Bone marrow (tissue), 2 donors: ENCODE measurements around the gene MLC1.

Experiments
- DNase-seq, 2 donors: peaks; one replicate each; lab custom pipeline; 2025; lab: John Stamatoyannopoulos, UW

Gene MLC1

DNA sequence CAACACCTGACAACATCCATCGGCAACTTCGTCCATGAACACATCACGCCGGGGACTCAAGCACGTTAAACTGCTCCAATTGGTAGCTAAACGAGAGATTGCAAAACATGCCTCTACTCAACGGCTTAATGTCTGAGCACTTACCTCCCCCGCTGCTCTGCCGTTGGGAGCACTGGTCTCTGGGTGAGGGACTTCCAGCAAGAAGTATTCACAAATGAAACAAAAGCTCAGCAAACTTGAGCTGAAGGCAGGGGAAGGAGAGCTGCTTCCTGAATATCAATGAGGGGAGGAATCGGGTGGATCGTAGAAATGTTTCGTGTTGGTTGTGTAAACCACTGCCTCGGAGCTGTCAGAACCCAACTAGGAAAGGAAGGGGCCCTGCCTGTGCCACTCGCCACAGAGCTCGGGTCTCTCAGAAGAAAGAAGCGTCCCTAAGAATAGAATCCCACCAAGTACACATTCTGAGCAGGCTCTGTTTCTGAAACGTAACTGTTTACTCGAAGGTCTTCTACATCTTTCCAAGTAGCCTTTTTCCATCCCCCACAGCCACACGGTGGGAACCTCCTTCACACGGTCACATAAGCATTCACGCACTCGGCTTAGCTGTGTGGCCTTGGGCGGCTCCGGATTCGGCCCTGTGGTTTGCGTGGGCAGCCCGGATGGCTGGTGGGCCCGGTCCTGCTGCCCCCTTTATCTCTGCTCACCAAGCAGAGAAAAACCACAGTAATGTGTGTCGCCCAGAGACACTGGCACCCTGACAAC lies at the start of gene MLC1:
Gene MLC1 (minus strand): TSS at position 216 of the 762 bp plus-strand sequence. CDS start 524 bp downstream, outside the sequence.
- peak in 1 of 2 donors; percentile 51 for DNase-seq

DNA sequence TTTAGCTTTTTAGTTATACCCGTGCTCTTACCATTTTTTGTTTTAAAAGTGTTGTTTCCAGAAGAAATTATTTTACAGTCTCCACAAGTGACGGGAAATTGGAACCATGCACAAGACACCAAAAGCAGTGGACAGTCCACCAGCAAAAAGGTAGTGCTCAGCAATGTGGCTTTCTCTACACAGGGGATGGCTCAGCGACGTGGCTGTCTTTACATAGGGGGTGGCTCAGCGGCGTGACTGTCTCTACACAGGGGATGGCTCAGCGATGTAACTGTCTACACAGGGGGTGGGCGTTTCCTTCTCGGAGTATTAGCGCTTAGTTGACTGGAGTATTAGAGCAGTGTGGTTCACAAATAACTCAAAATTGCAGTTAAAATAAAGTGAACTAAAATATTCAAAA lies 49.3 kb upstream of the MLC1 start:
- DNase-seq, result no peak

DNA sequence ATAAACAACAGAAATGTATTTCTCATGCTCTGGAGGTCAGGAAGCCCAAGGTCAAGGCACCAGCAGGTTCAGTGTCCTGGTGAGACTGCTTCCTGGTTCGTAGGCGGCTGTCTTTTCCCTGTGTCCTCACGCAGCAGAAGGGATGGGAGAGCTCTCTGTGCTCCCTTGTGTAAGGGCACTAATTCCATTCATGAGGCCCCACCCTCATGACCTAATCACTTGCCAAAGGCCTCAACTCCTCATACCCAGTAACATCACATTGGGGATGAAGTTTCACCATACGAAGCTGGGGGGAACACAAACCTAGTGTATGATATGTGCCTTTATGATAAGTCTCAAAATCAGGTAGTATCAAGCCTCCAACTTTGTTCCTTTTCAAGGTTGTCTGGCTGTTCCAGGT lies 46.7 kb upstream of the MLC1 start:
- no peak for DNase-seq

DNA sequence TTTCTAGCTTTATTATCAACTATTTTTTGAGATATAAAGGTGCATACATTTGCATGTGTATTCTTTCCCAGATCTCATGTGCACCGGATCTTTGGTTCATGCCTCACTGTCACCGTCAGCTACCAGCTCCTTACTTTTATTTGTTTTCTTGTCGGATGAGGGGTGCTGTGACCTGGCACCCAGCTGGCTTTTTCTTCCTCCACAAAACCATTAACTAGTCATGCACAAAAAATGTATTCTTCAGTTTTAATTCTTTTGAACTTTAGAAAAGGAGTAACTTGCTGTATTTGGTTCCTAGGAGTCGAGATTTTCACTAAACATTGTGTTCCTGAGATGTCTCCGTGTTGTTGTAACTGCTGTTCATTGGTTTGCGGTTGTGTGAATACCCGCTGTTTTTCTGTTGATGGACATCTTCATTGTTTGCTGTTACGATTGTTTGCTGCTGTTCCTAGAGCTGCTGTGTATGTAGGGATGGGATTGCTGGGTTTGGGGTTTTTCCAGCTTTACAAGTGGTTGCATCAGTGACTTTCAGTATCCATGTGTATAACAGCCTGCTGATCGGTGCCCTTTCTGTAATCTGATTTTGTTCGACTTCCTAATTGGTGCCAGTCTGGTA lies 44.0 kb upstream of the MLC1 start:
- no peak for DNase-seq

DNA sequence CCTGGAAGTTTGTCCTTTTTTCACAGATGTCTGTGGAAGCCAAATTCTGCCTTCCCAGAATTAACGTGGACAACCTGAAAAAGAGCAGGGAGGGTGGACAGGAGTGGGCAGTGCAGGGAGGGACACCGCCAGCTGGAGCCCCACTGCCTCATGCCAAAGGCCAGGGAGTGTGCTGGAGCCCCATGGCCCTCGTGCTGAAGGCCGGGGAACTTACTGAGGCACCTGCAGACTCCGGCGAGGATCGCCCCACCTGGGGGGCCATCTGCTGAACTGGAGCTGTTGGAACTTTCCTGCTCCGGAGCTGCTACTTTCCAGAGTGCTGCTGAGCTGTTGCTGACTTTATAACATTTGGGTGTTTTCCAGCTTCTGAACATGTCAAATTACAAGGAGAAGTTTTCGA lies 39.8 kb upstream of the MLC1 start:
- no peak for DNase-seq

DNA sequence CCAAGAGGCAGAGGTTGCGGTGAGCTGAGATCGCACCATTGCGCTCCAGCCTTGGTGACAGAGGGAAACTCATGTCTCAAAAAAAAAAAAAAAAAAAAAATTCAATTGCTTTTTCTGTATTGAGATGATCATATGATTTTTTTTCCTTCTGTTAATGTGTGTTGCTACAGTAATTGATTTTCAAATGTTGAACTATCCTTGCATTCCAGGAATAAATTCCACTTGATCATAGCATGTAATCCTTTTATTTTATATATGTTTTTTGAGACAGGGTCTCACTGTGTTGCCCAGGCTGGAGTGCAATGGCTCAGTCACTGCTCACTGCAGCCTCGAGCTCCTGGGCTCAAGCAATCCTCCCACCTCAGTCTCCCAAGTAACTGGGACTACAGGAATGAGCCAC lies 37.9 kb upstream of the MLC1 start:
- no peak for DNase-seq

DNA sequence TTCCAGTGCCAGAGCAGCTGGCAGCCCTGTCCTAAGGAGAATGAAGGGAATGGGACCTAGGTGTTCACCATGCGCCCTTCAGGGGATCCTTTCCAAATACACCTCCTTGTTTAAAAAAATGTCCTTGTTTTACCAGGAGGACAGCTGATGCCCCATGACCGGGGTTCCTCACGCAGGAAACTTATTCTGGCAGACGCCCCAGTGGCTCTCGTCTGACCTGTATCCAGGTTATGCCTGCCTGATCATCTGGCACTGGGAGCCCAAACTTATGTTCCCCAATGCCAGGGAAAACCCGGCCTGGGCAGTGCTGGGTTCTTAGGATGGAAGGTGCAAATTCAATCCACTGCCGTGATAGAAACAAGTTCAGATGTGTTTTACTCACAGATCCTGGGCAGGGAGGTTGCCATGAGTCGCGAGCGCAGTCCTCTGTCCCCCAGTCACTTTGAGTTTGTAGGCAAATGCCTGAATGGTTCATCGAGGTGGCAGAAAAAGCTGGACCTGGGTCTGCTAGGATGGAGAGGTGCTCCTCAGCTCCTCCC lies 36.0 kb upstream of the MLC1 start:
- no peak for DNase-seq

DNA sequence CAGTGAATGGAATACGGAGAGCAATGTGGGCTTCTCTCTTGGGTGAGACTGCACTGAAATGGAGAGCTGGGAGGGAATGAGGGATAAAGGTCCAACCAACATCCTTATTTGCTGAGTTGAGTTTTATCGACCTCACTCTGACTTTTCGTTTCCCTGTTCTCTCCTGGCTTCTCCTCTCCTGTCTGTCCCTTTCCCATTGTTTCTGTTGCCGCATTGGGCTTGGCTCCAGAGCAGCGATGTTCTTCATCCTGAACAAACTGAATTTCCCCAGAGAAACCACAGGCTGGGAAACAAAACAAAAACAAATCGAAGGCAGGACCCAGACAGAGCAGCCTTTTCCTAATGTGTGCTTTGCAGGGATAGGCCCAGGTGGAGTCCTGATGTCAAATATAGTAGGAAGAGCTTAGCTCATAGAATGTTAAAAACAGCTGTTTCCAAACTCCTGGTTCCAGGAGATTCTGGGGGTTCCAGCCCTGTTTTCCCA lies 34.6 kb upstream of the MLC1 start:
- no peak for DNase-seq

DNA sequence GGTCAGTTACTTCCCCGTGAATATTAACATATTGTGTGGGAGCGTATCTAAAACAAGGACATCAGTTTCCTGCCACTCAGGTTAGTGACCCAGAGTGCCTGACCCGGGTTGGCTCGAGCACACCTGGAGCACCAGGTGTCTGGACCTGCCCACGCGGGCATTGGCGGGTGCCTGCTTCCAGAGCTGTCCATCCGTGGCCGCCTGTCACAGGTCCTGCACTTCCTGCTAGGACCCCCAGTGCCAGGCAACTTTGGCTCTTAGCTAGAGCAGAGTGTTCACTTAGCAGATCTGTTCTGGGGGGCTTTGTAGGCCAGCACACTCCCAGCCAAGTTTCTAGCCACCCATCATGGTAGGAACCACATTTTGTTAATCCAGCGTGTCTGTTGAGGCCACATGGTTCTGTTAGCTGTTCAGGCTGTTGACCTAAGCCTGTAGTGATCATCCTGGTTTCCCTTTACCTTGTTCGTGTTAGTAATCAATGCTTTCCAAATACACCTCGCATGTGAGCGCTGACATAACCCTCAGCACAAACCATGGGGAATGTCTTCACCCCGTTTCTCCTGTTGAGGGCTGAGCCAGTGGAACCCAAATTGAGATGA lies 34.0 kb upstream of the MLC1 start:
- DNase-seq, result no peak

DNA sequence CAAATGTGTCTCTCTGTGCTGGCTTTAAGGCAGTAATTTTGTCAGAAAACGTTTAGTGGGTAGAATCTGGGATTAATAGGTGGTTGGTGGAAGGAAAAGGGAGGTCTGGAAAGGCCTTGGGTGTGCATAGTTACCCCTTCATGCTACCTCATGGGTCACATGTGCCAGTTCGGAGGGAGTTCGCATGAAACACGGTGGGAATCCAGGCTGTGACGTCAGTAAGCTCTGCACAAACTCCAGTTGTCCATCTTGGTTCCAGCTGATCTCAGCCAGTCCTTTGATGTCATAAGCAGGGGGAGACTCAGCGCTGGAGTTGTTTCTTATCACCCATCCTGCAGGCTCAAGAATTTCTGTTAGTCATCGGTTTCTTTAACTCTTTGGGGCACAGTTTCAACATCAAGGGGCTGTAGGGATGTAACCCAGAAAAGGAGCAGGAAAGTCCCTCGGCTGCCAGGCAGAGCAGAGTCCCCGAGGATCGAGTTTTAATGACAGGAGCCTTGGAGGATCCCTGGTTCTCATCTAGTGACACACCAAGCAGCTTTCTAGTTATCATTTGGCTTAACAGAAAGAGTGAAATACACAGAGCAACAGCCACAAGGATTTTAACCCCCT lies 33.4 kb upstream of the MLC1 start:
- DNase-seq, result peak in 1 of 2 donors; percentile 10

DNA sequence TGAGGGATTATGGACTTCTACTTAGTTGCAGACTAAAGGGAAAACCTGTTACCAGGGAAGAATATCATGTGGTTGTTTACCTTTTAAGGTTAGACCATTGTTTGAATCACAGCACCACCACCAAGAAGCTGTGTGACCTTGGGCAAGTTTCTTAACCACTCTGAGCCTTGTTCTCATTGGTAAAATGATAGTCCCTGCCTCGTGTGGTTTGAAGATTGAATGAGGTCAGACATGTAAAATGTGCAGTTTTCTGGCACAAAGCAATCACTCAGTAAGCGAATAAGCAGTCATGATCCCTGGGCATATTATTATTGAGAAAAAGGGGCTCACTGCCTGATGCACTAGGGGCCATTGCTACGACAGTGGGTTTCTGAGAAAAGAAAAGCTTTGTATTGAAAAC lies 32.9 kb upstream of the MLC1 start:
- DNase-seq, result no peak

DNA sequence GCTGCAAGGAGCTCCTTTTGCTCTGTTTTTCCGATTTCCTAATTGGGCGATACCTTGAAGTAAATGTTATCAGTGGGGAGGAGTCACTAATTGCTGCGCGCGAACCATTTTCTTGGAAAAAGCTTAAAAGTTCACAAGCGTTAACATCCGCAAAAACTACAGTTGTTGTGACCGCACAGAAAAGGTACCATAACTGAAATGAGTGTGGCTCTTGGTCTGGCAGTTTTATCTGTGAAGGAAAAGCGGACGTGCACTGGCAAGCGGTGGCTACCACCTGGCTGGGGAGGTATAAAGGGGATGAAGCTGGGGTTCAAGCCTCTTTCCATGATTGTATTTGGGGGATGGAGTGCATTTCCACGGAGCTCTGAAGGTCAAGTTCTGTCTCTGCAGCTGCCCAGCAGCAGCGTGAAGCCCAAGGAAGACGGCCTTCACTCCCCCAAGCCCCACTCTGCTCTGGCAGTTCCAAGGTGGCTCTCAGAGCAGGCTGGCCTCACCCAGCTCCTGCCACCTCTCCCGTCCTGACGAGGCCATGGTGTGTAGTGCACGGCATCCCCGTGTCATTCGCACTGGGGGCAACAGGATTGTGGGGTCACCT lies 32.0 kb upstream of the MLC1 start:
- no peak for DNase-seq

DNA sequence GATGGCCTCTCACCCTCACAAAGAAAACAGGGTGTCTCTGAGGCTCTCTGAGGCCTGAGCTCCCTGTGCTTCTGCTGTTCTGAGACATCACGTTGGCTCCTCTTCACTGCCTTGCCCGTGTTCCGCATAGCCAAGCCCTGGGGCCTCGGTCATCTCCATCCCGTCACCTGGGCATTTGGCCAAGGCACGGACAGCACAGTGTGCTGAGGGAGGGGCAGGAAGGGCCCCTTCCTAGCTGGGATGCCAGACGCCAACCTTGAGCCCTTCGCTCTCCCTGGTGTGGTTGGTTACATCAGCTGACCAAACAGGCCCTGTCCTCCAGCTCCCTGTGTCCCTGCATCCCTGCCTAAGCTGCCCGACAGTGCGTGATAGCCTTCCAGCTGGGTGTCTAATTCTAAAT lies 30.5 kb upstream of the MLC1 start:
- DNase-seq, result no peak

DNA sequence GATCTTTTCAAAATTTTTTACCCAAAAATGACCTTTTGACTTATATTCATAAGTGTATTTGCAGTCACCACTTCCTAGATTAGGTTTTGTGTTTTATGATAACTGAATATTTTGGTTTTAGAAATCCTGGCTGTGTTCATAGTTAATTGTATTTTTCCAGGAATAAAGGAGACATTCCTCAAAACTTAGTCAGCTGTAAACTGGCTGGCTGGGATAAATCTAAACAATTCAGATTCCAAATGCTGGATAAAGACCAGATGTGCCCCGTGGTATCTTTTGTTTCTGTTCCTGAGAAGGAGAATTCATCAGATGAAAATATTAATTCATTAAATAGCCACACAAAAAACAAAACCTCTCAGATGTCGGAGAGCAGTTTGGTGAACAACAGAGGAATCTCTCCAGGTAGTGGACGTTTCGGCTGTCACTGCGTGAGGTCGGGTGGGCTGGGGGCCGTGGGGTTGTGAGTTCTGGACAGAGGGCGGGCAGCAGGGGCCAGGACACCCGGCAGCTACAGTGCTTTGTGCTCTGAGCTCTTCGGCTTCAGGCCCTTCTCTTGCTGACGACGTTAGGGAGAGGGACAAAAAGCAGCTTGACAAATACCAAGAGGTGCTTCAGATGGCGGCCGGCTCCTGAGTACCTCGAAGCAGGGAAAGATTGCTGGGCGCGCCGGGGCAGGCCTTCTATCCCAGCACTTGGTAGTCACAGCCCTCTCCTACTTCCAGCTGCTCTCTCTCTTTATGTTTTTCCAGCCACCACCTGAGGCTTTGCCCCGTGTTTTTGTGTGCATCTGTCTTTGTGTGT lies 29.2 kb upstream of the MLC1 start:
- no peak for DNase-seq

DNA sequence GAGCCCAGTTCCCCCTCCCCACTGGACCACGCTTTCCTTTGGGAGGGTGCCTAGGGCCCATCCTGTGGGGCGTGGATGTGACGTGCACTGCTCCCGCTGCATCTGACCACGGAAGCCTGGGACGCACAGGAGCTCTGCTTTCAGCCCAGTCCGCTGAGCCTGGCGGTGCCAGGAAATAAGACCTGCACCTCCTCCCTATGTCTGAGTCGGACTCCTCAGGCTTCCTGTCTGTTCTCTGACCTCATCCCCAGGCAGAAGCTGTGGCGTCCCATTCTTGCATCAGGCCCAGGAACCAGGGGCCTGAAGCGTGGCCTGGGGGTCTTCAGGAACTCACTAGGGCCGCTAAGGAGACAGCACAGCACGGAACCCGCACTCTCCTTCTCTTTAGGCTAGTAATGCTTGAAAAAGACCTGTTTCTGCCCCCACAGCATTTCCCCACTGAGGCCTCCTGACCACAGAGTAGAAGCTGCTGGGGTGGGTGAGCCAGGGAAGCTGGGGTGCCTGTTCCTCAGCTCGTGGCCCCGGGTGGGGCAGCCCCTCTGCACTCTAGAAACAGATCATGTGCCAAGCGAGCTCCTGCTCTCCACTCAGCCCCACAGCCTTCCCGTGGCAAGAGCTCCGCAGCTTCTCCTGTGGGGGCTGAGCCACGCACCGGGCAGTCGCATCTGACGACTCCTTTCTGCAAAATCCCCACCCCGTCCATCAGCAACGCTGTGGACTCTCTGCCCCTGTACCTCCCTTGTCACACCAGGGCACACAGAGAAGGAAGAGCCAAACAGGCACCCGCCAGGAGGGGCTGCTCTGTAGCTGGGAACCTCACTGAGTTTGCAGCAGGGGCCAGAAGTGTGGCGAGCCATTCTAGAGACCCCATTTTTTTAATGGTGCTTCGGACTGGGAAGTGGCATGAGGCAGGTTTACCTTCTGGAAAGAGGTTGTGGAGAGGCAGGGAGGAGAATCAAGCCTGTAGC lies 27.2 kb upstream of the MLC1 start:
- DNase-seq, result peak; percentile 17 to 82

DNA sequence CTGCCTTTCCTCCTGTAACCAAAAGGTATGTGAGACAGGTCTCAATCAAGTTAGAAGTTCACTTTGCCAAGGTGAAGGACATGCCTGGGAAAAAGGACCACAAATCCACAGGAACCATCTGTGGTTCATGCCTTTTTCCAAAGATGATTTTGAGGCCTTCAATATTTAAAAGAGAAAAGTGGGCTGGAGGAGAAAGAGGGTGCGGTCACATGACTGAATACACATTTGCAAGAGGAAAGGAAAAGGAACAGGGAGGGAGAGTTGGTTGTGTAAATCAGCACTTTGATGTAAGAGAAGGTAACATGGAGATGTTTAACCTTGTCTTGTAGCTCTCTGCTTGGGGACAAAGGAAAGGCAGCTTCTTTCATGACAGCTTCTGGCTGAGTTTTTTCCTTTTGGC lies 25.8 kb upstream of the MLC1 start:
- no peak for DNase-seq

DNA sequence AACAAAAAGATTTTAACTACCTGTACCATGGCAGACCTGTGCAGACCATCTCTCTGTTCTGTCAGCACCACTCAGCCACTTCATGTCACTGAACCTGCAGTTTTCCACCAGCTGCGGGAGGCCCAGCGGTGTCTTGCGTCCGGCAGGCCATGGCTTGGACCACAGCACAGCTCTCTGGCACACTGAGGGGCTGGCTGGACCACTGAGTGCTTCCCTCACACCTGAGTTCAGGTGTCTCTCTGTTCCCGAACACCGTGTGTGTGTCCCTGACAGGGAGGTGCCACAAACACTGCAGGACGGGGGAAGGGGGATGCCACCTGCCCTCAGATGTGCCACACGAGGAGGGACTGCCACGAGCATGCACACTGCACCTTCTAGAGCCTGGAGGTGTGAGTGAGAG lies 22.3 kb upstream of the MLC1 start:
- no peak for DNase-seq

DNA sequence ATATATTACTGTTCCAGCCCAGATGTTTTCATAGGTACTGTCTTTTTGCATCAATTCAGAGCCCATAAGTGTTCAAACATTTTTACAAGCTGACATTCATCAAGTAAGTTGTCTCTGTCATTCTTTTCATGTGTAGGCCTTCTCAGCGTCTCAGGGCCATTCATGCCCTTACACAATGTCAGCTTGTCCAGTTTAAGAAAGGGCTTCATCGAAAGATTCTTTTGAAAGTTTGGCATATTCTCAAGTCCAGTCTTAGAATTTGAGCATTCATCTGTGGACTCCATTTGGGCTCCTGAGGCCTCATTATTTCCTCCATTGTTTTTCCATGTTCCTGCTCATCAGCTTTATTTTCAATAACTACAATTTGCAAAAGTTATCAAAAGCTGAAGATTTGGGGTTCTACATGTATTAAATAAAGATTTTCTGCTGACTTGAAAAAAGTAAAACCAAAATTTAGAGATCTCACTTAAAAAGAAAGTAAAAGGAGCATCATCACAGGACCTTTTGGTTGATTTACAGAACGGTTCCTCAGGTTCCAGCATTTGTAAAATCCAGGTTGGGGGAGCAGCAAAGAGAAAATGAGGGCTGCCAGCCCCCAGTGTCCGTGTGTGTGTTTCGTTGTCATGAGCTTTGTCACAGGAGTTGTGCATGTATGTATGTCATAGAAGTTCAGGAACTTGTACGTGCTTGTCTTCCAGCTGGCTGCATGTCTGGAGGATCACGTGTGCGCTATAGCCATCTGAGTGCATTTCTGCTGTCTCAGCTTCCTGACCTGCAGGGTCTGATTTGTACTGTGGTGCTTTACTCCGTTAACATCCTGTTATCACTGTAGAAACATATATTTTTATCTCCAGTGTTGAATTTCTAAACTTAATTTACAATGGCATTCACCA lies 20.2 kb upstream of the MLC1 start:
- DNase-seq, result peak in 1 of 2 donors; percentile 64

DNA sequence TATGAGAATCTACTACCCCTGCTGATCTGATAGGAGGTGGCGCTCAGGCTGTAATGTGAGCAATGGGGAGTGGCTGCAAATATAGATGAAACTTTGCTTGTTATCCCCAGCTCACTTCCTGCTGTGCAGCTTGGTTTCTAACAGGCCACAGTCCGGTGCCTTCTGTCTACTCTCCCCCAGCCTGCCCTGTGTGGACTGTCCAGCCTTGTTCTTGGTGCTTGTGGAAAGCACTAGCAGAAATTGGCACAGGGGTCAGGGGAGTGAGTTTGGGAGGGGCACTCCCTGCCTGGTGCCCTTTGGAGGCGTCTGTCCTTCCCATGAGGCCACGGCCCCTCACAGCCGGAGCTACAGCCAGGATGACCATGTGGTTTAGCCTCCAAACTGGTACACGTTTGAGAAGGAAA lies 18.9 kb upstream of the MLC1 start:
- DNase-seq, result no peak
